Parietal lobe (tissue), 1 donor: ENCODE results near the gene TGDS. TPM values are rescaled to one million over a fixed set of nuclear protein-coding genes. Genes with fewer than 3 reads are reported as not detected.

Experiments
- total RNA-seq: library from RNA; depleted of rRNA; stranded (reverse); fragments of >200 nt; gene quantifications from one replicate; pipeline ENCODE4 v1.2.3, GENCODE V29; 2014

Gene TGDS
- total RNA-seq, result 5.6 TPM

GRCh38 chr13:94595950-94596574, at the start of gene TGDS:
Gene TGDS, minus strand, starts transcription at chr13:94596152. Its CDS starts 16 bp downstream, at chr13:94596136.

GRCh38 chr13:94601446-94602431, 5.8 kb upstream of the TGDS start, which contains the start of gene GPR180:
Gene GPR180, plus strand, starts transcription at chr13:94601857. Its CDS starts 71 bp downstream, at chr13:94601928.

Other genes with a start within 250 kb of the TGDS start
- 0.63 TPM for gene DCT, start 116.5 kb downstream of the TGDS start, total RNA-seq
- gene GPR180, start 5.7 kb upstream of the TGDS start, total RNA-seq, result 10.0 TPM
- 4.1 TPM for gene SOX21, start 116.4 kb upstream of the TGDS start, total RNA-seq